NK-92 treated with Interleukin-12 subunit alpha and Interleukin-12 subunit beta, amount 100 ng/mL, for 24 hours (cell line): Measurements from ENCODE around the gene BNIP2.
A peak's percentile ranks its signal among the peaks of the same experiment; 100 is the strongest.
"Not testable (repeated sequence)": the region's sequence is repeated elsewhere in the genome, so short reads cannot be mapped to it uniquely, and the experiment has no call there.

Experiments
- DNase-seq: peaks from one replicate; lab custom pipeline; 2025; lab: John Stamatoyannopoulos, UW

The BNIP2 gene, protein sequence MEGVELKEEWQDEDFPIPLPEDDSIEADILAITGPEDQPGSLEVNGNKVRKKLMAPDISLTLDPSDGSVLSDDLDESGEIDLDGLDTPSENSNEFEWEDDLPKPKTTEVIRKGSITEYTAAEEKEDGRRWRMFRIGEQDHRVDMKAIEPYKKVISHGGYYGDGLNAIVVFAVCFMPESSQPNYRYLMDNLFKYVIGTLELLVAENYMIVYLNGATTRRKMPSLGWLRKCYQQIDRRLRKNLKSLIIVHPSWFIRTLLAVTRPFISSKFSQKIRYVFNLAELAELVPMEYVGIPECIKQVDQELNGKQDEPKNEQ

DNA sequence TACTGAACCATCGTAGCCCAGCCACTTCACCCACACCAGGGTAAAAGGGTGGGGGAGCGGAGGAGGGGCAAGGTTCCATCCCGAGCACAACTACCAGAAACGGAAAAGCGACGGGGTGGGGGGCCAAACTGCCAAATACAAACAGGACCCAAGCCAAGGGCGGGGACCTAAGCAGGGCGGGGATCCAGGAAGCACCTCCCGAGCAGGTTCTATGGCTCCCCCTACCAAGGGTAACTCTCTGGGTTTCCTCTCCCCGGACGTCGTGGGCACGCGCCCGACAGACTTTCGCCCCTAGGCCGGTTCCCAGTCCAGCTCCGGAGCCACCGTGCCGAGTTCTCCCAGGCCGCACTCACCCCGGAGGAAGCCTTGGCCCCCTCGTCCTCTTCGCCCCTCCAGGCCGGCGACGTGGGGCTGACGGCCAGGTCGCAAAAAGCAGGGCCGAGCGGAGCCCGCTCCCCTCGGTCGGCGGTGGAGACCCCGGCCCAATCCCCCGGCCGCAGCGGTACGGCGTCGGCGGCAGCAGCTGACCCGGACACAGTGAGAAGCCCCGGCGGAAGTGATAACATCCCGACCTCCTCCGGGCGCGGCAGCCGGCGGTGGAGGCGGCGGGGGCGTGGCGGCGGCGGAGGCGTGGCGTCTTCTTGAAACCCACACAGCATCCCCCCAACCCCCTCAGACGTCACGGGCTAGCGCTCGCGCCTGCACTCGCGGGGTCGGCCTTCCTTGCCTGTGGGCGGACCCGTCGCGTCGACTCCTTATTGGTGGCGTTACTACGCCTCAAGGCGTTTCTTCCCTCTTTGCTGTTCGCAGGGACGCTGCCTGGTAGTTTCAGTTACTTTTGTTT is at the start of gene BNIP2:
BNIP2 (minus strand) TSS at position 539 of the 844 bp plus-strand sequence. CDS start 6,863 bp downstream, outside the sequence.
- peak; percentile 100 for DNase-seq

DNA sequence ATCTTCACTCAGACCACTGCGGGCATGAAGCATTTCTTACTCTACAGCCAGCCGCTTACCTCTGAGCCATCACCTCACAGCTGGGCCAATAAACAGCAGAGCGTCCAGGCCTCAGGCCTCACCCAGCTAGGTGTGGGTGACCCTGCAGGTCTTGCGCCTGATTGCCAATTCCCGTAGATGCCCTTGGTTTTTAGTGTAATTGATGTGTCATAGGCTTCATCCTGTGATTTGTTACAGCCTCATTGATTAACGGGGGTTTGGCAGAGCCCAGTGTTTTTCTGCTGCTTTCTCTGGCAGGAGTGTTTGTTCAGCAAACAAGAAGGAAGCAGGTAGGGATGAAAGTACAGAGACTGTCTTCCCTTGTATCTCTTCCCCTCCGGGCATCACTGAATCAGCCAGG is 49.6 kb upstream of the BNIP2 start:
- DNase-seq: no peak

DNA sequence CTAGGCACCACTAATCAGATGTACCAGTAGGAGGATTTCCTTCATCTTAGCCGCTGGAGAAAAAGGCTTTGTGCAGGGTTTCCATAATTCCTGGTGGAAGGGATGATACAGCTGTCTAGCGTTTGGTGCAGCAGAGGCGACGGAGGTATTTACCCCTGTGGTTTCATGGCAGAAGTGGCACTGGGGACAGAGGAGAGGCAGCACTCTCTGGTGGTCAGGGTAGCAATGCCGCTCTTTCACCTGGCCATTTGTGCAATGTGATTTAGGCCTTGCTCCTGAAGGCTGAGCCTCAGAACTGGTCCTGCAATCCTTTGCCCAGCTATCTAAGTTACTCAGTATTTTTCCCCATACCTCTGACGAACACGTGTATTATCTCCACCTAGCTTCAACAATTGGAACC is 47.1 kb upstream of the BNIP2 start:
- no peak for DNase-seq

DNA sequence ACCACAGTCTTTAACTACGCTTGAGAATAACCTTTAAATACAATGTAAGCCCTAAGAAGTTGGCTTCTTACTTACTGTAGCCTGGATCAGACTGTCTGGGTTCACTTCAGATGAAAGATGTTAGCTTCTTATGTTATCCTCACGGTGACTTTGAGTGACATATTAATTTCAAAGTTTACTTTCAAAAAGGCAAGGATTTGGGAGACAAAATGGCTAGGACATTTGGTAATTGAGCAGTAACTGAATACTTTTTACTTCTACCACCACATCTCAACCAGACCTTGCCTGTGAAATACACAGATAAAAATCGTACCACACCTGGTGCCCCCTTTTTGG is 36.0 kb upstream of the BNIP2 start:
- no peak for DNase-seq

DNA sequence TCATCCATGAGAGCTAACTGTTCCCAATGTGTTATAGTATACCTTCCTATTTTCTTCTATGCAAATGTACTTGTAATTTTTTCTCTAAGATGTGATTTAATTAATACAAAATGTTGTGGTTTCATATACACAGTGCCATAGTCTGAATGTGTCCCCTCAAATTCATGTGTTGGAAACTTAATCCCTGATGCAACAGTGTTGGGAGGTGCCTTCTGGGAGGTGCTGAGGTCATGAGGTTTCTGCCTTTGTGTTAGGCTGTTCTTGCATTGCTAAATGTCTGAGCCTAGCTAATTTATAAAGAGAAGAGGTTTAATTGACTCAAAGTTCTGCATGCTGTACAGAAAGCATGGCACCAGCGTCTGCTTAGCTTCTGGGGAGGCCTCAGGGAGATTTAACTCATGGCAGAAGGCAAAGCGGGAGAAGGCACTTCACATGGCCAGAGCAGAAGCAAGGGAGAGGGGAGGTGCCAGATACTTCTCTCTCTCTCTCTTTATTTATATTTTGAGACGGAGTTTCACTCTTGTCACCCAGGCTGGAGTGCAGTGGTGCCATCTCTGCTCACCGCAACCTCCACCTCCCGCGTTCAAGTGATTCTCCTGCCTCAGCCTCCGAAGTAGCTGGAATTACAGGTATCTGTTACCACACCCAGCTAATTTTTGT is 34.7 kb upstream of the BNIP2 start:
- DNase-seq: no peak

DNA sequence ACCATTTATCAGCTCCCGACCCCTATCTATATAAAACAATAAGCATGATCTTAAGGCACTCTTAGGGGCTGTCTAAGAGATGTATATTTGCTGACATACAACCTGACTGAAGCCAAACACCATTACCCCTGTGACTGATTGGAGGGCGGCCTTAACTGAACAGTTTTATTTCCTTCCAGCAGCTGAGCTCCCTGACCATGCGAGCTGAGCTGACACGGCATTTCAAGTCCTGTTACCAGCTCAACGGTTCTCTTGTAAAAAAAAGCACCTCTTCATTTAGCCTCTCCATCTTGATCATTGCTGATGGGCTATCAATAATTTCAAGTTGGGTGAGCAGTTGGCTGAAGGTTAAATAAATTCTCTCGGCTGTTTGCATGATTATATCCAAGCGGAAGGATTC is 33.4 kb upstream of the BNIP2 start:
- DNase-seq: no peak

DNA sequence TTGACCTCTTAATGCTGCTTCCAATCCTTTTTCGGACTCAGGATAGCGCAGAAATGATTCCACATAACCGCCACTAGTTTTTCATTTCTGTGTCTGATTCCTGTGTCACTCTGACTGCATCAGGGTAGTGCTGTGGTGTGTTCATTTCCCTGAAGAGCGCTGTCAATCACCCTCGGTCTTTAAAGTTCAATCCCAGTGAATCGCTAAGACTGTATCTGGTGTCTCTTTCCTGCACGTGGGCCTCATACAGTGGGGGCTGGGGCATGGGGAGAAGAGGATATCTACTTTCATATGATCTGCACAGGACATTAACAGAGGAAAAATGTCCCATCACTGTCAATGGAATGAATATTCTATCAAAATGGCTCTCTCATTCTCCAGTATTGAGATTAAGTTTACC is 32.9 kb upstream of the BNIP2 start:
- DNase-seq: no peak

DNA sequence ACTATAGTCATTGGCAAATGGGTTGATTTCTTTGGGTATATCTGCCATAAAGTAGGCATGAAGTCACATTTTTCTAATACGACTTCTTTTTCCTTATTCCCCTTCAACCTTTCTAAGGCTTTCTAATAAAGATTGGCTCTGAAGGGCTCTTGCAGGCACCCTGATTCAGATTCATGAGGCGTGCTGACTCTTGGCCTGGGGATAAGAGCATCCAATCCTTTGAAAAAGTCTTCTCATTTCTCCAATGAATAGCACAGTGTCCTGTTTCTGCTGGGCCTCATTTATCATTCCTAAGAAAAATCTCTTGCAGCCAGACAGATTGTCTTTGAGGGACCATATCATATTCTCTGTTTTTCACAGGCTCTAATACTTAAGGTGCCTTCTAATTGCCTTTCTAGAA is 32.3 kb upstream of the BNIP2 start:
- DNase-seq: no peak

DNA sequence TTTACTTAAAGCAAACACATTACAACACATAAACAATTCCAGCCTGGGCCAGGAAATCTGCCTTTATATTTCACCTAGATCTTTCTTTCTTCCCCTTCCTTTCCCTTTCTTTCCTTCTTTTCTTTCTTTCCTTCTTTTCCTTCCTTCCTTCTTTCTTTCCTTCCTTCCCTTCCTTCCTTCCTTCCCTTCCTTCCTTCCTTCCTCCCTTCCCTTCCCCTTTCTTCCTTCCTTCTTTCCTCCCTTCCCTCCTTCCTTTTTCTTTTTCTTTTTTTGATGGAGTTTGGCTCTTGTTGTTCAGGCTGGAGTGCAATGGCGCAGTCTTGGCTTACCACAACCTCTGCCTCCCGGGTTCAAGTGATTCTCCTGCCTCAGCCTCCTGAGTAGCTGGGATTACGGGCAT is 24.1 kb upstream of the BNIP2 start:
- no peak for DNase-seq

DNA sequence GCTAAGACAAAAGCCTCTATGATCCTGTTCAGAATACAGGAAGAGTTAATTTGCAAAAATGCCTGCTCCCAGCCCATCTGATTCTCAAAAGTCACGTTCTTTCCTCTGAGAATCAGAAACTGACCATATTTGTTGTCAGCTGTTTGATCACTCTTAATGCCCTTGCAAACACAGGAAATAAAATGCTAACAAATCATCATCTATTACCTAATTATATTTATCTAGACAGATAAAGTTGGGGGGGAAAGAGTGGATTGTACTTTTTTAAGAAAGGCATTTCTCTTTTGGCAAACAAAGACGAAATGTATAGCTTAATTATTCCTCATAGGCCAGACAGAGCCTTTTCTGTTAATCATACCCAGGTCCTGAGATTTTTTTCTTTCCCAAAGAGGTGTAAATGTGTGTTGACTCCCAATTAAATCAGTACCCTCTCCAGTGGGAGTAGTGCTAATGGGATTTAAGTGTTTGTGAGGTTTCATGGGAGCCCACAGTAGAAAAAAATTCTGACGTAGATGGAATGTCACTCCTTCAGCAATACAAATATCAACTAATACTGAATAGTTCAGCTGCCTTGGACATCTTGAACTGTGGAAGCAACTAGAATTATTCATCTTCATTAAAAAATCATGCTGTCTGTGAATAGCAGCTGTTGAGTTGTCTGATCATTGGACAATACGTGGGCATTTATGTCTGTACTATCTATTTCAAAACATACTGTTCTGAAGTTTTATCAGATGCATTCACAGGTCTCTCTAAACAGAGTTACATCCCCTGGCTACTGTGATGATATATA is 22.5 kb upstream of the BNIP2 start:
- no peak for DNase-seq

DNA sequence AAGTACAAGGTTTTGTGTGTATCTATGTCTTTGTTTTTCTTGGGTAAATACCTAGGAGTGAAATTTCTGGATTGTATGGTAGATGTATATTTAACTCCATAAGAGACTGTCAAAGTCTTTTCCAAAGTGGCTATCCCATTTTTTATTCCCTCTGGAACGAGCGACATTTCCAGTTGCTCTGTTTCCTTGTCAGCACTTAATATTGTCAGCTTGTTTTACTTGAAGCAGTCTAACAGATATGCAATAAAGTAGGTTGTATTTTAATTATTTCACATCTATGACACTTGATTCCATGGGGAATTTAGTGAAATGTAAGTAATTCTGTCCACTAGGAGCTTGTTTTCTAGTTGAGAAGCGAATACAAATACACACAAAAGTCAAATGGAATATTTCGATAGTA is 18.5 kb upstream of the BNIP2 start:
- no peak for DNase-seq

DNA sequence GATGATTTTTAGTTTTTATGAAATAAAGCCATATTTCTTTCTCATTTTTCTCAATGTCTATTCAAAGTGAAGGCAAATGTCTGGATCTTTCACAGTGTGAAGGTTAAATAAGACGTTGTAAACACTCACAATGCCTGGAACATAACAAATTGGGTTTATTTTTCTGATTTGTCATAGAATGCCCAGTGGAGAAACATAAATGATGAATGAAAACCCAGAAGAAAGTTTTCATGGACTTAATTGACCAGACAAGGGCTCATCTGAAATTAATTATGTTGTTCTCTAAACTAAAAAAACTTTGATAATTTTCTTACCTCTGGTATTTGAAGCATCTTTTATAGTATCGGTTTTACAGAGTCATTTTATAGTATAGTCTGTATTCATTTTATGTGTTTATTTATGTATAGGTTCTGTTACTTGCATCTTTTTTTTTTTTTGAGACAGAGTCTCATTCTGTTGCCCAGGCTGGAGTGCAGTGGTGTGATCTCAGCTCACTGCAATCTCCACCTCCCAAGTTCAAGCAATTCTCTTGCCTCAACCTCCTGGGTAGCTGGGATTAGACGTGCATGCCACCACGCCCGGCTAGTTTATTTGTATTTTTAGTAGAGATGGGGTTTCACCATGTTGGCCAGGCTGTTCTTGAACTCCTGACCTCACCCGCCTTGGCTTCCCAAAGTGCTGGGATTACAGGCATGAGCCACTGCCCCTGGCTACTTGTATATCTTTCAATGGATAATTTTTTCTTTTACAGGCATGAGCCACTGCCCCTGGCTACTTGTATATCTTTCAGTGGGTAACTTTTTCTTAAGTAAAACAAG is 15.1 kb upstream of the BNIP2 start:
- no peak for DNase-seq

DNA sequence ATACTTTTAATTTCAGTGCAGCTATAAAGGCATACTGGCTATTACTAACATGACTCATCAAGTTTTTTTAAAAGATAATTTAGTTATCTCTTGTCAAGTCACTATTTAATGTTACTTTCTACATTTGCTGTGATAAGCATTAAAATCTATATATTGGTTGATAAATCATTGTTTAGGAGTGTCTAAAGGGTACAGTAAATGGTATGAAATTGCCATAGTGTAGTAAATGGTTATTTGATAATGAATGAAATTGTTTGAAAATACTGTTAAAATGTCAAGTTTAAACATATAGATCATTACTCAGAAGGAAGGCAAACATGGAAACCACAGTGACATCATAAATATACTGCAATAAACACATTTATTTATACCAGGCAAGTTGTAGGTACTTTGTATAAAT is 13.2 kb upstream of the BNIP2 start:
- no peak for DNase-seq

DNA sequence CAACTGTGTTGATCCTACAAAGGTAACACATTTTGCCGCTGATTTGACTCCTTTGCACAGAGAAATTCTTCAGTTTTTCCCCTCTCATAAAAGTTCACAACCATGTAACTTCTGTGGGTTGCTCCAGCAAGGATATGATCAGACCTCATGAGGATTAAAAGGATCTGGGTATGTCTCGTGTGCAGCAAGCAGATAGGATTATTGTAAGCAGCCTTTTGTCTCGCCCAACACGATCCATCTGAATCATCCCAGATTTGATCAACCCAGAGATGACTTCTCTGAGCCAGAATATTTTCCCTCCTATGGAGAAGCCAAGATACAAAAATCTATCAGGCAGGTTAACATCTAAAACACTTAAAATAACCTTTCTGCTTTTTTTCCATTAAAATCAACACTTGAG is 12.8 kb upstream of the BNIP2 start:
- no peak for DNase-seq

DNA sequence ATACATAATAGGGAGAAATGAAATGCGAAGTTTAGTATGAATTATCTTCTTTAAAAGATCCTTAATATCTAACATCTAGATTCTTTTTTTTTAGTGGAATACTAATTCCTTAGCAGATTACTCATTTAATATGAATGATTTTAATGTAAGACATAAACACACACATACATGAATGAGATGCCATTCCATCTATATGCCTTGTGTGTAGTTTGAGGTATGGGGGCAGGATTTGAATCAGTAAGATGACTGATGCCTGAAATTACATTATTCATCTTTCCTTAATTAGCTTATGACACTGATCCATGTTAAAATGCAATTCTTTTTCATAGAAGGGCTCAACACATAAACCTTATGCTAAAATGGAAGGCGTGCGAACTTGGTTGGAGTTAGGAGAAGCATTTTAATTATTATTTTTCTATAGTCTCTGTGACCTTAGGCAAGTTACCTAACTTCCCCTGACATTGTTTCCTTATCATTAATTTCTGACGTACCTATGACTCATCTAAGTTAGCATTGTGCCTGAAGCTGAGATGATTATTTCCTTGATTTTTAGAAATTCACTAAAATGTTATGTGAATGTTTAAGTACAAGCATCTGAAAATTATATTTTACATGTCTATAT is 10.8 kb upstream of the BNIP2 start:
- DNase-seq: no peak

DNA sequence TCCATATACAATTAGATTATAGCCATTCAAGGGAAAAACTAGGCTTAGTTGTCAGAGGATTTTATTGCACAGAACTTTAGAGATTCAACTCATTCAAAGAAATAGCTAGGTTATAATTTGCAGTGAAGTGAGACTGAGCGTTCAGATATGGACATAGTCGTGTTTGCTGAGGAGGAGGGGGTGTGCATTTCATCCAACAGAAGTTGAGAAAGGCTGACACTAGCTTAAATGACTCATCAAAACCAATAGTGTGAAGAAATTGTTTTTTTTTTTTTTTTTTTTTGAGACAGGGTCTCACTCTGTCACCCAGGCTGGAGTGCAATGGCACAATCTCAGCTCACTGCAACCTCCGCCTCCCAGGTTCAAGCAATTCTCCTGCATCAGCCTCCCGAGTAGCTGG is 8.9 kb upstream of the BNIP2 start:
- DNase-seq: not testable (repeated sequence)

DNA sequence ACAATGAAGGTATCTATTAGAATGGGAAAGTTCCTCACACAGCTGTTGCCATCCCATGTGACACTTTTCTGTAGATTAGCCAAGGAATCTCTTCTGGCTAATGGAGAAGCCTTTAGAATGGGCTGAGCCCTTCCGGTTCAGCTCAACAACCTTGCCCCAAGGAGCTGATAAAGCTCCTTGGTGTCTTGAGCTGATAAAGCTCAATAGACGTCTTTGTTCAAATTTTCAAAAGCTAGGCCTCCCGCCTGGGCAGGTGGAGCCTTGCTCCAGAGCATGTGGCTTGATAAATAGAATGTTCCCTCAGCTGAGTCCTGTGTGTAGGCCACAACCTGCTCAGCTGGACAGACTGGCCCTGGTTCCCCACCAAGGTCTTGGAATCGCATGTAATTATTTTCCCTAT is 7.2 kb upstream of the BNIP2 start:
- DNase-seq: no peak

DNA sequence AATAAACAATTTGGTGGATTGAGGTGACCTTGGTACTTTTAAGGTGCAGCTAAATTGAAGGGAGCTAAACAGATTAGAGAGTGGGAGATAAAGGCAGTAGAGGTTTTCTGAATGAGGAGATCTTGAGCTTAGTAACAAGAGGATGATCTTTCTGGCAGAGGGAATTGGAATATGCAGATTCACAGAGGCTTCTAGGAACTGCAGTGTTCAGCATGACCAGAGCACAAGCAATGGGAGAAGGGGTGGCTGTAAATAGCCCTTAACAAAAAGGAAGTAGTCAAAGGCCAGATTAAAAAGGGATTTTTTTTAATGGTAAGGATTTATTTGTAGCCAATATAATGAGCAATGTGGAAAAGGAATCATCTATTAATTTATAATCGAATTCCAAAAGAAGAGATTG is 5.7 kb upstream of the BNIP2 start:
- DNase-seq: no peak

DNA sequence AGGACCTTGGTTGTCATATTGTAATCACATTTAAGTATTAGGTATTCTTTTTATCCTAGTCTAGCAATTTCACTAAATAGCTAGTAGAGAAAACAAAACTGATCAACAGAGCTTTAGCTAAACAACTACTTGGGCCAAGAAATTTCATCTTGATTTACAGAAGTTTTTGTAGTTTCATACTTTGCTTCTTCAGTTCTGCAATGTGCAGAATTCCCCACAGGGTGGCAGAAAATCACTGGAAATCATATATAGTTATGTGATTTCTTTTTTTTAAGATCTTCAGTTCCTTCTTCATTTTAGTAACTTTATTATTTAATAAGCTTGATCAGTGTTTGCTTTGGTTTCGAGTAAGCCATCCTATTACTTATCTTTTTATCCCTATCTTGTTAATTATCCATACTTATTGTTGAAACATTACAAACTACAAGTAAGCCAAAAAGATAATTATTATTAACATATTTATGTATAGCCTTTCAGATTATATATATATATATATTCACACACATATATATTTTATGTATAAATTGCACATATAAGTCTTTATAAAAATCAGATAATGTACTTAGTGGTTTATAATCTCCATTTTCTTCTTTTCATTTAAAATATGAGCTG is 2.2 kb upstream of the BNIP2 start:
- no peak for DNase-seq

DNA sequence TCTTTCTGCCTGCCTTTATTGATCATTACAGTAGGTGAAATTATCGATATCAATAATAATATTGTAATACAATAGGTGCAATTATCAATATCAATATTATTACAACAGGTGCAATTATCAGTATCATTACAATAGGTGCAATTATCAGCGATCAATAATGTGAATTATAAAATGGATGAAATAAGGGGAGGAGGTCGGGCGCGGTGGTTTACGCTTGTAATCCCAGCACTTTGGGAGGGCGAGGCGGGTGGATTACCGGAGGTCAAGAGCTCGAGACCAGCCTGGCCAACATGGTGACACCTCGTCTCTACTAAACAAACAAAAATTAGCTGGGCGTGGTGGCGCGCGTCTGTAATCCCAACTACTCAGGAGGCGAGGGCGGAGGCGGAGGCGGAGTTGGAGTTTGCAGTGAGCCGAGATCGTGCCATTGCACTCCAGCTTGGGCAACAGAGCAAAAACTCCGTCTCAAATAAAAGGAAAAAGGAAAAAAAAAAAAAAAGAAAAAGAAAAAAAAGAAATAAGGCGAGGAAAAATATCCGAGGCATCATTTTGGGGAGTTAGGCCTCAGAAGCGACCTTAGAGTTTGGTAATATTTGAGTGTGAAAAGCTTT is 611 bp upstream of the BNIP2 start:
- peak; percentile 67 for DNase-seq
